ENCODE measurements around the gene PRCC.

Gene PRCC

DNA sequence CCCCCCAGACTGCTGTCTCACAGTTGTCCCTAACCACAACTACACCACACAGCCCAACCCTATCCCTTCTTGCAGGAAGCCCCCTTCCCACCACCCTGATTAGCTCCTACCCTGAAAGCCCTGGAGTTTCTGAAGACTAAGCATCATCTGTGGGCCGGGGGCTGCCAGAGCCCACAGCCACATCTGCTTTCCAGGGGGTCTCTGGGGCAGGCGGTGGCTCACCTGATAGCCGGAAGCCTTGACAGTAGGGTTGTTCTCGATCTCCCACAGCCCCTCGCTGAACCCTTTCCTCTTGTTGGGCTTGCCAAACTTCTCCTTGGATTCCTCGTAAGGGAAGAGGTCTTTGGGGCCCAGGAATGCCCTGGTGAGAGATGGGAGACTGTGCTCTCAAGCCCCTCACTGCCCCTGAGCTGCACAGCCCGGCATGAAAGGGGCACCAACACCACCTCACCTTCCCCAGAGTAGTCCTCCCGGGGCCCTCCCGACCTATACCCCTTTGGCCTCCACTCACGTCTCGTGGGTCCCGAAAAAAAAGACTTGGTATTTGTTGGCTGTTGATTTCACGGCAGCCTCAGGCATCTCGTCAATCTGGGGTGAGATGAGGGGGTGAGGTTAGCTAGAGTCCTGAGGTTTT is 22.4 kb upstream of the PRCC start:
- H3K4me3 ChIP-seq (ENCODE audit: control insufficient read depth, low read depth, low read length): no peak overlapping the region
- no peak for DNase-seq (ENCODE audit: low read depth)
- TF ChIP-seq, protein P1, sequence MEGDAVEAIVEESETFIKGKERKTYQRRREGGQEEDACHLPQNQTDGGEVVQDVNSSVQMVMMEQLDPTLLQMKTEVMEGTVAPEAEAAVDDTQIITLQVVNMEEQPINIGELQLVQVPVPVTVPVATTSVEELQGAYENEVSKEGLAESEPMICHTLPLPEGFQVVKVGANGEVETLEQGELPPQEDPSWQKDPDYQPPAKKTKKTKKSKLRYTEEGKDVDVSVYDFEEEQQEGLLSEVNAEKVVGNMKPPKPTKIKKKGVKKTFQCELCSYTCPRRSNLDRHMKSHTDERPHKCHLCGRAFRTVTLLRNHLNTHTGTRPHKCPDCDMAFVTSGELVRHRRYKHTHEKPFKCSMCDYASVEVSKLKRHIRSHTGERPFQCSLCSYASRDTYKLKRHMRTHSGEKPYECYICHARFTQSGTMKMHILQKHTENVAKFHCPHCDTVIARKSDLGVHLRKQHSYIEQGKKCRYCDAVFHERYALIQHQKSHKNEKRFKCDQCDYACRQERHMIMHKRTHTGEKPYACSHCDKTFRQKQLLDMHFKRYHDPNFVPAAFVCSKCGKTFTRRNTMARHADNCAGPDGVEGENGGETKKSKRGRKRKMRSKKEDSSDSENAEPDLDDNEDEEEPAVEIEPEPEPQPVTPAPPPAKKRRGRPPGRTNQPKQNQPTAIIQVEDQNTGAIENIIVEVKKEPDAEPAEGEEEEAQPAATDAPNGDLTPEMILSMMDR (conservative IDR thresholded peaks at IDR 0.05; ENCODE audit: control insufficient read depth, insufficient read depth, low read depth, low read length): no peak

GRCh38 chr1:156745881-156746280 is 21.5 kb upstream of the PRCC start:
- no peak overlapping the region for H3K4me3 ChIP-seq (ENCODE audit: control insufficient read depth, low read depth, low read length)
- TF ChIP-seq, protein P1 (conservative IDR thresholded peaks at IDR 0.05; ENCODE audit: control insufficient read depth, insufficient read depth, low read depth, low read length): no peak
- DNase-seq (ENCODE audit: low read depth): no peak

- no peak for DNase-seq (ENCODE audit: low read depth)
These were observed 21.0 kb upstream of the PRCC start for GRCh38 chr1:156746406-156746727.

DNA sequence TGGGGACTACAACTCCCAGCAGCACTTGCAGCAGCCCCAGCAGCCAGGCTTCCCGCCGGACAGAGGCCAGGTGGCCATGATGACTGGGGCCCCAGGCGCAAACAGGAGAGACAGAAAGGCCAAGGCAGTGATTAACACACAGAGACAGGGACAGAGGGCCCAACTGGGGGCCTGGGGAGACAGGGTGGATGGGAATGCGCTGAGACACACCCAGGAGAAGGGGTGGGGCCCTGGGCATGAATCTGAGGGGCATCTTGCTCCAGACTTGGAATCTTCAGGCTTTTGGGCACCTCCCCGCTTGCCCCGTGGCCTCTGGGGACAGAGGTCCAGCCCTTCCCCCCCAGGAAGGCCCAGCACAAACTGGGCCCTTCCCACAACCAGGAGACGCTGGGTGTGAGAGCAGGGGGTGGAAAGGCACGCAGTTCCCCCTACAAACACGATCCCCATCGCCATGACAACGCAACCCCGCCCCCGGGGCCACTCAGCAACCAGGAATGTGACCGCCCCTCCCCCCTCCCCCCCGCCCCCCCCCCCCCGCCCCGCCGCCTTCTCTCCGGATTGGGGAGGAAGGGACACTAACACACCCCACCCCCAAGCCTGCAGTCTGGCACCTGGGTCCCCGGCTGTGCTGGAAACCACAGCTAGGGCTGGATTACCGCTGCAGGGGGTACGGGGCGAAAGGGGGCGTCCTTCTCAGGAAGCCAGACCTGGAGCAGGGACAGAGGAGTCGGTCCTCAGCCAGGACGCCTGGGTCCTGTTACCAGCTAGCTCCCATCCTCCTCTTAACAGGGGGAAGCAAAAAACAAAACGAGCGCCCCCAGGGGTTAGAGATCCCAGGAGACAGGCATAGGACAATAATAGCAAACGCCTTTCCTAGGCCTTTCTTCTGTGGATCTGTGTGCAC is 20.4 kb upstream of the PRCC start:
- TF ChIP-seq, protein P1 (conservative IDR thresholded peaks at IDR 0.05; ENCODE audit: control insufficient read depth, insufficient read depth, low read depth, low read length): no peak
- DNase-seq (ENCODE audit: low read depth): peak; percentile 92
- peak overlapping the region; percentile 92 for H3K4me3 ChIP-seq (ENCODE audit: control insufficient read depth, low read depth, low read length)

More at GRCh38 chr1:156746406-156746727, 21.0 kb upstream of the PRCC start:
- TF ChIP-seq, protein P1 (conservative IDR thresholded peaks at IDR 0.05; ENCODE audit: control insufficient read depth, insufficient read depth, low read depth, low read length): no peak
- peak overlapping the region; percentile 47 for H3K4me3 ChIP-seq (ENCODE audit: control insufficient read depth, low read depth, low read length)

GRCh38 chr1:156747742-156748669 is 19.3 kb upstream of the PRCC start:
- TF ChIP-seq, protein P1 (conservative IDR thresholded peaks at IDR 0.05; ENCODE audit: control insufficient read depth, insufficient read depth, low read depth, low read length): no peak
- H3K4me3 ChIP-seq (ENCODE audit: control insufficient read depth, low read depth, low read length): peak overlapping the region; percentile 92
- peak; percentile 43 for DNase-seq (ENCODE audit: low read depth)

DNA sequence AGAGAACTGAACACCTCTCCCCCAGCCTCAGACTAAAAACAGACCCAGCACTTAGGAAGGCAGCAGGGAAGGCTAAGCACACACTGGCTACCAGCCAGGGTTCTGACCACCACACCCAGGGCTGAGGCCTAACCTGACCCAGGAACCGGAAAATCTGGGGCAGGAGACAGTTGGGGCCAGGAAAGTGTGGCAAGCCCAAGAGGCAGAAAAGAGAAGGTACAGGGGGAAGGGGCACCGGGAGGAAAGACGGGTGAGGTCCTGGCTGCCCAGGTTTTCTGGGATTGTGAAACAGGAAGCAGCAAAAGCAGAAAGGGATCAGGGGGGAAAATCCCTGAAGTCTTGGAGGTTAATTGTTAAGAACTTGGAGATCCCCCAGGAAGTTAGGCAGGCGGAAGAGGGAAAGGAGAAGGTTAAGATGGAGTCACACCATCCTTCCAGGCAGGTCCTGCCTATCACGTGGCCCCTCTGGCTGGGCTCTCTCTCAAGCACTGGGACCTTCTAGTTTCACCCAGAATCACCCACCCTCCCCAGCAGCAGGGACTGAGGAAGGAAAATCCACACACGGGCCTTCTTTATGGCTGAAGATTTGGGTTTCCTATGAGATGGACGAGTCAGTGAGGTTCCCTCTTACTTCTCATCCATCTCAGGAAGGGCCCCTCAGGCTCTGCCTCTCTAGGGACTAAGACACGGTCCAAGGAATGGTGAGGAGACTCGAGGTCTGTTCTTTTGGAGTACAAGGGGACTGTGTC is 18.5 kb upstream of the PRCC start:
- TF ChIP-seq, protein P1 (conservative IDR thresholded peaks at IDR 0.05; ENCODE audit: control insufficient read depth, insufficient read depth, low read depth, low read length): no peak
- peak; percentile 66 for DNase-seq (ENCODE audit: low read depth)
- peak overlapping the region; percentile 92 for H3K4me3 ChIP-seq (ENCODE audit: control insufficient read depth, low read depth, low read length)

All from fibroblast of mammary gland (primary cell).